ENCODE measurements around the gene PNKD.
A peak's percentile ranks its signal among the peaks of the same experiment; 100 is the strongest.
"Not testable (repeated sequence)": the region's sequence is repeated elsewhere in the genome, so short reads cannot be mapped to it uniquely, and the experiment has no call there.

The PNKD gene

GRCh38 chr2:218291318-218292047, 21.2 kb downstream of the PNKD start:
- no peak for DNase-seq (ENCODE audit: low read depth in 2 of 2)

DNA sequence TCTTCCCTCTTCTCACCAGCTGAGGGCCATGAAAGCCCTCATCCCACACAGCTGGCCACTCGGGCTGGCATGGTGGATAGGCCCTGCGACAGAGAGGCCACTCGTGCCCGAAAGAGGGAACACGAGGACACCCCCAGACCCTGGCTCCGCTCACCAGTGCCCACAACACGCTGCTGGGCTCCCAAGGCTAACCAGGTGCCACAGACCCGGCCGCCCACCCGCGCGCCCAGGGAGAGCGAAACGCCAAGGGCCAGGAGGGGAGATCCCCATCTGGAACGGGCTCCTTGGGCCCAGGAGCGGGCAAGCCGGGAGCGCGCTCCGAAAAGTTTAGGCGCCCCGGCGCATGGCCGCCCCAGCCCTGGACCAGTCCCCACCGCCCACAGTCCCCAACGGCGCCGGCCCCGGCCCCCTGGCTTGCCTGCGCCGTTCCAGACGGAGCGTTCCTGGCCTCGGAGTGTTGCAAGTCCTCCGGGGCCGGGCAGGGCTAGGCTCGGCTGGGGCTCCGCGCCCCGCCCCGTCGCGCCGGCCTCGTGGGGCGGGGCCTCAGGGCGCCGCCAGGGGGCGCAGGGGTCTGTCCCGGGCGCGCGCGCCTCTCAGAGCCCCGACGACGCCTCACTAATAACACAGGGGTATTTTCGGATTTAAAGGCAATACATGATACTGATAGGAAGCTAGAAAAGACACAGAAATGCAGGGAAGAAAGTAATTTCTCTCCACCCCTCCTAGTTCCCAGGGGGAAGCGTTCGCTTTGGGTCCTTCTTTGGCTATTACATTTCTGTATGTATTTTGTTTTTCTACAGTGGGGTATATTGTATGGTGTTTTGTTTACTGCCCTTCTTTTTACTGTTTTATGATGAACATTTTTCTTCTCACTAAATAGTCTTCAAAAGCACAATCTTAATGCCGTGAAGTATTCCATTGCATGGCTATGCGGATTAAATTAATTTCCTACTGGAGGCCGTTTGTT, 22.0 kb downstream of the PNKD start, which contains the start of gene TMBIM1:
Gene TMBIM1 (minus strand): TSS at position 456 of the 967 bp plus-strand sequence. CDS start 10,362 bp downstream, outside the sequence.
- peak in 1 of 2 donors; percentile 65 for DNase-seq (ENCODE audit: low read depth in 2 of 2)

DNA sequence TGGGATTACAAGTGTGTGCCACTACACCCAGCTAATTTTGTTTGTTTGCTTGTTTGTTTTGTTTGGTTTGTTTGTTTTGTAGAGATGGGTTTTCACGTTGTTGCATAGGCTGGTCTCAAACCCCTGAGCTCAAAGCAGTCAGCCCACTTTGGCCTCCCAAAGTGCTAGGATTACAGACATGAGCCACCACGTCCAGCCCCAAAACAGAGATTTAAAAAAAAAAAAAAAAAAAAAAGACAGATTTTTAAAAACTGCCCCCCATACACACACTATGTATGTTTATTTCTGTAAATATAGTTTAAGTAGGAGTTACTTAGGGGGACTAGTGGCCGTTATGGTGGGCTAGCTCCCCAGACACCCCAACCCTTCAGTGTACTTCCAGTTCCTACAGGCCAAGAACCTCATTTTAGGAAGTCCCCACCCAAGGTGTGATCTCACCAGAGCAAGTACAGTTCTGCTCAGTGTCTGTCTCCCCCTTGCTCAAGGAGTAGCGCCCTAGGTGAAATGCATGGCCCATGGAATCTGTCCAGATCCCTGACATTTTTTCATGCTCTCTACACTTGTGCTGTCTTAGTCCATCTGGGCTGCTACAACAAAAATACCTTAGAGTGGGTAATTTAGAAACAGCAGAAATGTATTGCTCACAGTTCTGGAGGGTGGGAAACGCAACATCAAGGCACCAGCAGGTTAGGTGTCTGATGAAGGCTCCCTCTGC, 23.6 kb downstream of the PNKD start:
- no peak for DNase-seq (ENCODE audit: low read depth in 2 of 2)

DNA sequence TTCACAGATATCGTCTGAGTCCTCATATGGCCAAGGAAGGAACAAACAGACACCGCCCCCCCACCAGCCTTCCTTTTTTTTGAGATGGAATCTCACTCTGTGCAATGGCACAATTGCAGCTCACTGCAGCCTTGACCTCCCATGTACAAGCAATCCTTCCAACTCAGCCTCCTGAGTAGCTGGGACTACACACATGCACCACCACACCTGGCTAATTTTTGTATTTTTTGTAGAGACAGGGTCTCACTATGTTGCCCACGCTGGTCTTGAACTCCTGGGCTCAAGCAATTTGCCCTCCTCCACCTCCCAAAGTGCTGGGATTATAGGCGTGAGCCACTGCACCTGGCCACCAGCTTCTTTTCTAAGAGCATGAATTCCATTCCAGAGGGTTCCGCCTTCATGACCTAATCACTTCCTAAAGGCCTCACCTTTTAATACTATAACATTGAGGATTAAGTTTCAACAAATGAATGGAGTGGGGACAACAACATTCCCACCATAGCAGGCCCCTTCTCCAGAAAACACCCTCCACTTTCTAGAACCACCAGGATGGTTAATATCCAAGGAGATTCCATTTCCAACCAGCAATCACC, 24.2 kb downstream of the PNKD start:
- DNase-seq (ENCODE audit: low read depth in 2 of 2), result no peak

DNA sequence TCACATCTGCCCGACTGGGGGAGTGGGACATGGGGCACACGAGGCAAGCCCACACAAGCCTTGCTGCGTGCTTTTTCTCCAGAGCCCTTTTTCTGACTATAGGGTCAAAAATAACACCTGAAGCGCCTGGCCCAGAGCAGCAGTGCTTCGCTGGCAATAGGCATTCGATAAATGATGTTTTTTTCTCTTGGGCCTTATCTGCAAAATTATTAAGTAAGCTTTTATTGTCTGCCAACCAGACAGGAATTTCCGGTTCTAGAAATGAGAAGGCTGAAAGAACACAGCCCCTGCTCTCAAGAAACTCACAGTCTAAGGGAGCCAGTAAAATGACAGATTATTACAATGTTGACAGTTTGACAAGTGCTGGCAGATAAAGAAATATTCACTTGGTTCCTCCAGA, 24.7 kb downstream of the PNKD start:
- DNase-seq (ENCODE audit: low read depth in 2 of 2), result no peak

- DNase-seq (ENCODE audit: low read depth in 2 of 2), result no peak
Measured at GRCh38 chr2:218296200-218296599, 25.9 kb downstream of the PNKD start.

GRCh38 chr2:218296847-218297246, 26.5 kb downstream of the PNKD start:
- no peak for DNase-seq (ENCODE audit: low read depth in 2 of 2)

- no peak for DNase-seq (ENCODE audit: low read depth in 2 of 2)
Measured at GRCh38 chr2:218298314-218298875, 28.1 kb downstream of the PNKD start.

DNA sequence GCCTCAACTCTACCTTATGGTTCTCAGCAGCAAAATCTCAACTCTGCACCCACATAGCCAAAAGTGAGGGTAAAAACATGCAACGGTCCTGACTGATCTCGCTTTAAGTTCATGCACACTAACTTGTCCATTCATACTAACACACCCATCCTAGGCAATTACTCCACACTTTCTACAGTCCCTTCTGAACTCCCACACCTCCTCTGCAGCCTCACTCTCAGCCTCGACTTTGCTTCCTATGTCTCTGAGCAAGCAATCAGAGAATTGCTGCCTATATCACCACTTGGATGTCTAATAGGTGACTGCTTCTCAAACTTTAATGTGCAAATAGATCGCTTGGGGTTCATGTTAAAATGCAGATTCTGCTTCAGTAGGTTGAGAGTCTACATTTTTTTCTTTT, 29.8 kb downstream of the PNKD start:
- no peak for DNase-seq (ENCODE audit: low read depth in 2 of 2)

GRCh38 chr2:218301176-218301819, 31.0 kb downstream of the PNKD start:
- DNase-seq (ENCODE audit: low read depth in 2 of 2), result peak; percentile 50 to 70

DNA sequence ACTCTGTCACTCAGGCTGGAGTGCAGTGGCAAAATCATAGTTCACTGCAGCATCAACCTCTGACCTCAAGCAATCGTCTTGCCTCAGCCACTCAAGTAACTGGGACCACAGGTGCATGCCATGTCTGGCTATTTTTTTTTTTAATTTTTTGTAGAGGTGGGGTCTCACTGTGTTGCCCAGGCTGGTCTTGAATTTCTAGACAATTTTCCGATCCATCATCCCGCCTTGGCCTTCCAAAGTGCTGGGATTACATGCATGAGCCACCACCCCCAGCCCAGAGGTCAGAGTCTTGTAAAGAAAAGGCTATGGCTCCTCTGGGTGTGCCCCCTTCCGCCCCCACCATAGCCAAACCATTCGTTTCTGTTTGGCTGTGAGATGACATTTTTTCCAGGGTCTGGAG, 35.1 kb downstream of the PNKD start:
- DNase-seq (ENCODE audit: low read depth in 2 of 2), result no peak

GRCh38 chr2:218306184-218306920, 36.0 kb downstream of the PNKD start:
- DNase-seq (ENCODE audit: low read depth in 2 of 2), result no peak

- no peak for DNase-seq (ENCODE audit: low read depth in 2 of 2)
Measured at GRCh38 chr2:218307415-218308090, 37.2 kb downstream of the PNKD start.

DNA sequence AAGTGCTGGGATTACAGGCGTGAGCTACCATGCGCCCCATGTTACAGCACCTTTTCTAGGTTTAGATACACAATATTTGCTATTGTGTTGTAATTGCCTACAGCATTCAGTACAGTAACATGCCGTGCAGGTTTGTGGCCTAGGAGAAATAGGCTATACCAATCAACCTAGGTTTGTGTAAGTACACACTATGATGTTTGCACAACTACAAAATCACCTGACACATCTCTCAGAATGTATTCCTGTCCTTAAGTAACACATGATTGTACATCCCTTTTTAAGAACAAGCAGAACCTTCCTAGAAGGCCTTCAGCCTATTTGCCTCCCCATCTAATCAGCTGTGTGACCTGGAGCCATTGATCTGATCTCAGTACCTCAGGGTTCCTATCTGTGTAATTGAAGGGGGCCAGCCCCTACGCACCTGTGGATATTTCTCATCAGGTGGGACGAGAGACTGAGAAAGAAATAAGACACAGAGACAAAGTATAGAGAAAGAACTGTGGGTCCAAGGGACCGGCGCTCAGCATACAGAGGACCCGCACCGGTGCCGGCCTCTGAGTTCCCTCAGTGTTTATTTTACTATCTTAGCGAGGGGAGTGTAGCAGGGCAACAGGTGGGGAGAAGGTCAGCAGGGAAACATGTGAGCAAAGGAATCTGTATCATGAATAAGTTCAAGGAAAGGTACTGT, 40.7 kb downstream of the PNKD start:
- DNase-seq (ENCODE audit: low read depth in 2 of 2), result no peak

DNA sequence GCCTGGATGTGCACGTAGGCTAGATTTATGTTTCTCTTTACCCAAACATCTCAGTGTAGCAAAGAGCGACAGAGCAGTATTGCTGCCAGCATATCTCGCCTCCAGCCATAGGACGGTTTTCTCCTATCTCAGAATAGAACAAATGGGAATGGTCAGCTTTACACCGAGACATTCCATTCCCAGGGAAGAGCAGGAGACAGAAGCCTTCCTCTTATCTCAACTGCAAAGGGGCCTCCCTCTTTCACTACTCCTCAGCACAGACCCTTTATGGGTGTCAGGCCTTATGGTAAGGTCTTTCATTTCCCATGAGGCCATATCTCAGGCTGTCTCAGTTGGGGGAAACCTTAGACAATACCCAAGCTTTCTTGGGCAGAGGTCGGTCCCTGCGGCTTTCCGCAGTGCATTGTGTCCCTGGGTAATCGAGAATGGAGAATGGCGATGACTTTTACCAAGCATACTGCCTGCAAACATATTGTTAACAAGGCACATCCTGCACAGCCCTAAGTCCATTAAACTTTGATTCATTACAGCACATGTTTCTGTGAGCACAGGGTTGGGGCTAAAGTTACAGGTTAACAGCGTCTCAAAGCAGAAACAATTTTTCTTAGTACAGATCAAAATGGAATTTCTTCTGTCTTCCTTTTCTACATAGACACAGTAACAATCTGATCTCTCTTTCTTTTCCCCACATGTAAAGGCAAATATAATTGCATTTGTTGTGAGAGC, 41.4 kb downstream of the PNKD start:
- DNase-seq (ENCODE audit: low read depth in 2 of 2), result not testable (repeated sequence)

GRCh38 chr2:218312267-218312756, 42.0 kb downstream of the PNKD start:
- DNase-seq (ENCODE audit: low read depth in 2 of 2), result no peak

DNA sequence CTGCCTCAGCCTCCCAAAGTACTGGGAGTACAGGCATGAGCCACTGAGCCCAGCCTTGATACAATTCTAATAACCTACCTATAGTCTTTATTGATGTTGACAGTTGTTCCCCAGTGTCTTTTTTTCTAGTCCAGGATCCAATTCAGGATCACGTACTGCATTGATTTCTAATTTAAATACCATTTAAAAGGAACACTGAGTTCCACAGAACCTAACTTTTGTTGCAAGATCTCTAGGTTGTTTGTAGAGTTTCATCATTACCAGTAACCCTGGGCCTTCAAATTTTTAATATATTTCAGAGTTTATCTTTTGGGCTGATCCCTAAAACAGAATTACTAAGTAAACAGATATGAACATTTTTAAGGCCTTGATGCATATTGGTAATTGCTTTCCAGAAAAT, 43.0 kb downstream of the PNKD start:
- no peak for DNase-seq (ENCODE audit: low read depth in 2 of 2)

DNA sequence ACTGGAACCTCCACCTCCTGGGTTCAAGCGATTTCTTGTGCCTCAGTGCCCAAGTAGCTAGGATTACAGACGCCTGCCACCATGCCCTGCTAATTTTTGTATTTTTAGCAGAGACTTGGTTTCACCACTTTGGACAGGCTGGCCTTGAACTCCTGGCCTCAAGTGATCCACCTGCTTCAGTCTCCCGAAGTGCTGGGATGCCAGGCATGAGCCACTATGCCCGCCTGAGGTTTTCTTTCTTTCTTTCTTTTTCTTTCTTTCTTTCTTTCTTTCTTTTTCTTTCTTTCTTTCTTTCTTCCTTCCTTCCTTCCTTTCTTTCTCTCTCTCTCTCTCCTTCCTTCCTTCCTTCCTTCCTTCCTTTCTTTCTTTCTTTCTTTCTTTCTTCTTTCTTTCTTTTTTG, 44.4 kb downstream of the PNKD start:
- not testable (repeated sequence) for DNase-seq (ENCODE audit: low read depth in 2 of 2)
